Adrenal gland (tissue), 12 donors: ENCODE data around the gene RHOU. TPM values are rescaled to one million over a fixed set of nuclear protein-coding genes. Genes with fewer than 3 reads are reported as not detected.

Experiments
- DNase-seq, 7 donors: peaks; one replicate each; pipeline ENCODE4 v3.0.0-alpha.2; 2019 to 2020
- H3K27ac ChIP-seq, 5 donors: fragments of 200-600 bp; sonication (generic) in 4 of 5; 1 replicate in 3 of 5; 2 replicates in 2 of 5; pipeline versions ENCODE4 v1.5.1 to v1.8.0; 2016 to 2020; ENCODE audit warnings: mild to moderate bottlenecking in 1 of 5
- H3K27me3 ChIP-seq: fragments of 200-600 bp; 2 replicates; pipeline ENCODE4 v1.8.0; 2021
- H3K36me3 ChIP-seq, 2 donors: fragments of 200-600 bp; replicated peaks in 1 of 2; 1 replicate in 1 of 2; 2 replicates in 1 of 2; pipeline versions ENCODE4 v1.5.1 to v1.8.0; 2018 to 2022
- H3K4me1 ChIP-seq, 2 donors: fragments of 200-600 bp; replicated peaks in 1 of 2; 1 replicate in 1 of 2; 2 replicates in 1 of 2; pipeline versions ENCODE4 v1.5.1 to v1.8.0; 2018 to 2021
- H3K4me3 ChIP-seq, 4 donors: fragments of 200-600 bp; sonication (generic) in 3 of 4; one replicate each; pipeline ENCODE4 v1.5.1; 2016 to 2018
- H3K9me3 ChIP-seq, 3 donors: fragments of 200-600 bp; sonication (generic) in 1 of 3; replicated peaks in 1 of 3; 1 replicate in 2 of 3; 2 replicates in 1 of 3; pipeline versions ENCODE4 v1.5.1 to v1.8.0; 2016 to 2021
- POLR2A ChIP-seq, 2 donors: fragments of 450-650 bp; IDR thresholded peaks; one replicate each; pipeline ENCODE4 v1.6.1; 2017; ENCODE audit warnings: antibody characterized with exemption in 2 of 2, mild to moderate bottlenecking in 2 of 2, moderate library complexity in 1 of 2
- WGBS, 4 donors: extraction: QIAGEN DNeasy Blood & Tissue Kit in 2 of 4; methylation state at CpG; one replicate each; pipeline versions ENCODE4 v1.1.5 to v1.1.7; 2013 to 2017; 5-methylcytosine and 5-hydroxymethylcytosine counted together
- intact Hi-C, 2 donors: fragments of 100-400 bp; cut with DNase I; formaldehyde crosslinking; loops; one replicate each; pipeline versions ENCODE4 v1.14.1 to v1.15.0; 2022 to 2023
- polyA plus RNA-seq, 3 donors: library from polyadenylated mRNA; stranded (reverse); fragments of 200-250 nt in 2 of 3; fragments of 350-450 nt in 1 of 3; fragmentation: Illumina TruSeq in 1 of 3; extraction: RNeasy Lipid Tissue Mini Kit (QIAGEN cat#74804) in 1 of 3; gene quantifications; one replicate each; pipeline ENCODE4 v1.2.3, GENCODE V29; 2013 to 2014
- total RNA-seq, 9 donors: library from RNA; depleted of rRNA in 4 of 9; stranded (reverse); fragments of >200 nt in 4 of 9; fragments of 120-200 nt in 1 of 9; fragmentation: NEBNext Ultra II Directional in 1 of 9; extraction: Animal tissue kit (Norgen Biotek cat#: 25700) in 1 of 9; gene quantifications; one replicate each; pipeline versions ENCODE4 v1.1.0 to v1.2.4, GENCODE V29; 2013 to 2023
- TF ChIP-seq, protein P1 (sequence below), 6 experiments: fragments of 450-650 bp in 4 of 6; fragments of 200-600 bp in 2 of 6; sonication (generic) in 1 of 6; IDR thresholded peaks; 1 replicate in 5 of 6; 2 replicates in 1 of 6; pipeline versions ENCODE4 v1.5.1 to v1.8.0; 2016 to 2021; ENCODE audit warnings: antibody characterized with exemption in 6 of 6, mild to moderate bottlenecking in 2 of 6, moderate library complexity in 1 of 6
- donor health status: healthy with polysubstance abuse.
- donor health status: Bipolar disorder and iron deficiency.
- donor health status: DM: yes; HTN: yes; CAD: no.
- donor health status: DM: no; HTN: no; CAD: no.
- donor health status: DM: no; HTN: no; CAD: no.
- donor health status: DM: yes; HTN: yes; CAD: no.

Gene RHOU
- total and polyA plus RNA-seq, 12 donors = 6.1 to 35.1 (median 13.7) TPM

DNA sequence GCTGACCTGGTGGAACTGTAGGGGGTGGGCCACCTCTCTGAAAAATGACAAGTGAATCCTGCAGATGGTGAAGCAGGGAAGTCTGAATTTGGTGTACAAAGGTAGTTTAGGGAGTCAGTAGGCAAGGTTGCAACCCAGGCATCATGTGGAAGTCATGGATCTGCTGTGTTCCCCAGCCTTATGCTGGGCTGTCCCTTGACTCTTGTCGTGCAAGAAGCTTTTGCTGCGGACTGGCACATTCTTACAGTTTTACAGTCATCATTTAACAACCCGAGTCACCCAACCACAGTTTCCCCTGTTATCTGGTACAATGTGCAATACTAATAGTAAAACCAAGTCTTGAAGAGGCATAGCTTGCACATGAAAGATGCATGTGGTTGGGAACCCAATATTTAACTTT is 13.2 kb downstream of the RHOU start:
- DNase-seq = no peak
- H3K4me1 ChIP-seq = no peaks in the 10 kb centered on the region
- H3K4me3 ChIP-seq = no peak overlapping the region
- TF ChIP-seq, protein P1, sequence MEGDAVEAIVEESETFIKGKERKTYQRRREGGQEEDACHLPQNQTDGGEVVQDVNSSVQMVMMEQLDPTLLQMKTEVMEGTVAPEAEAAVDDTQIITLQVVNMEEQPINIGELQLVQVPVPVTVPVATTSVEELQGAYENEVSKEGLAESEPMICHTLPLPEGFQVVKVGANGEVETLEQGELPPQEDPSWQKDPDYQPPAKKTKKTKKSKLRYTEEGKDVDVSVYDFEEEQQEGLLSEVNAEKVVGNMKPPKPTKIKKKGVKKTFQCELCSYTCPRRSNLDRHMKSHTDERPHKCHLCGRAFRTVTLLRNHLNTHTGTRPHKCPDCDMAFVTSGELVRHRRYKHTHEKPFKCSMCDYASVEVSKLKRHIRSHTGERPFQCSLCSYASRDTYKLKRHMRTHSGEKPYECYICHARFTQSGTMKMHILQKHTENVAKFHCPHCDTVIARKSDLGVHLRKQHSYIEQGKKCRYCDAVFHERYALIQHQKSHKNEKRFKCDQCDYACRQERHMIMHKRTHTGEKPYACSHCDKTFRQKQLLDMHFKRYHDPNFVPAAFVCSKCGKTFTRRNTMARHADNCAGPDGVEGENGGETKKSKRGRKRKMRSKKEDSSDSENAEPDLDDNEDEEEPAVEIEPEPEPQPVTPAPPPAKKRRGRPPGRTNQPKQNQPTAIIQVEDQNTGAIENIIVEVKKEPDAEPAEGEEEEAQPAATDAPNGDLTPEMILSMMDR (IDR thresholded peaks at IDR 0.05) = no peak
- no peak for TF ChIP-seq POLR2A (IDR thresholded peaks at IDR 0.05)
- intact Hi-C loops = no loop called here
- H3K27me3 ChIP-seq = no peaks in the 10 kb centered on the region
- no peaks in the 10 kb centered on the region for H3K9me3 ChIP-seq
- H3K36me3 ChIP-seq = peaks cover 0 to 7% of the 10 kb centered on the region in 2 donors
- WGBS, 4 donors = 53 to 77% (median 67%) methylated on average over 3 of the region's 3 CpGs
- no peak overlapping the region for H3K27ac ChIP-seq

DNA sequence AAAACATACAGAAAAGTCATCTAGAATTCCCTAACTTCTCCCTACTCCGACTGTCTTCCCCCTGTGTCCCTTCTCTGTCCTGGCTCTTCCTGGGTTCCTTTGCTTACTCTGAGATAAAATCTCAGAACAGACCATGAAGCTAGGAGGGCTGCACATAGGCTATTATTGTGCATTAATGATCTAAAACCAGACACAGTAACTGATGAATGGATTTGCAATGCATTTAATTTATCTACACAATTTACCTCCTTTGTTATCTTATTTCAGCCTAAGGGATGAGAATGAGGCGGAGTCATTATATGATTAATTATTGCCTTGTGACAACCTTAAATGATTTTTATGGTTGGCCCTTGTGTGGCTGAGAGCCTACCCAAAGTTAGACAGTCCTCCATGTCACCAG is 14.5 kb downstream of the RHOU start:
- 86 to 95% (median 94%) methylated on average over 2 of the region's 2 CpGs for WGBS, 4 donors
- no peak overlapping the region for H3K4me3 ChIP-seq
- no peak for DNase-seq

DNA sequence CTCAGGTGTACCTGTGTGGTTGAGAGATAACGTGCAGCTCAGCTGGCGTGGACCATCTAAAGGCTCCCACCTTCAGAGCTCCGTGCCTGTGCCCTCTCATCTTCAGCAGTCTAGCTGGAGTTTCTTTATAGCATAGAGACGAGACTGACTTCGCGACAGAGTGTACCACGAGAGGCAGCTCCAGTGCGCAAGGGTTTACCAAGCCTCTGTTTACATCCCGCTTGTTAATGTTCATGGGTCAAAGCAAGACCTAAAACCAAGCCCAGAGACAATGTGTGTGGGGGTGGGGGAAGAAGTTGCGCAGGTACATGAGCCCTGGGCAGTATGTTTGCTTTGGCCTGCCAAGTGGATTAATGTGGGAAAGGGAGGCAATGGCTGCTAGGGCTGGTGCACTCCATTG is 15.6 kb downstream of the RHOU start:
- H3K36me3 ChIP-seq = no peaks in the 10 kb centered on the region
- intact Hi-C loops = no loop called here
- H3K4me1 ChIP-seq = no peaks in the 10 kb centered on the region
- no peak overlapping the region for H3K27ac ChIP-seq
- no peak overlapping the region for H3K4me3 ChIP-seq
- H3K27me3 ChIP-seq = no peaks in the 10 kb centered on the region
- no peak for DNase-seq
- TF ChIP-seq, protein P1 (IDR thresholded peaks at IDR 0.05) = no peak
- no peak for TF ChIP-seq POLR2A (IDR thresholded peaks at IDR 0.05)
- no peaks in the 10 kb centered on the region for H3K9me3 ChIP-seq
- WGBS, 4 donors = 82 to 98% (median 91%) methylated on average over 5 to 10 of the region's 10 CpGs

More for the DNA sequence above, 14.5 kb downstream of the RHOU start:
- H3K36me3 ChIP-seq = no peaks in the 10 kb centered on the region
- H3K9me3 ChIP-seq = no peaks in the 10 kb centered on the region
- no peak overlapping the region for H3K27ac ChIP-seq
- no peaks in the 10 kb centered on the region for H3K4me1 ChIP-seq
- TF ChIP-seq, protein P1 (IDR thresholded peaks at IDR 0.05) = no peak
- TF ChIP-seq POLR2A (IDR thresholded peaks at IDR 0.05) = no peak
- H3K27me3 ChIP-seq = no peaks in the 10 kb centered on the region
- intact Hi-C loops = no loop called here

DNA sequence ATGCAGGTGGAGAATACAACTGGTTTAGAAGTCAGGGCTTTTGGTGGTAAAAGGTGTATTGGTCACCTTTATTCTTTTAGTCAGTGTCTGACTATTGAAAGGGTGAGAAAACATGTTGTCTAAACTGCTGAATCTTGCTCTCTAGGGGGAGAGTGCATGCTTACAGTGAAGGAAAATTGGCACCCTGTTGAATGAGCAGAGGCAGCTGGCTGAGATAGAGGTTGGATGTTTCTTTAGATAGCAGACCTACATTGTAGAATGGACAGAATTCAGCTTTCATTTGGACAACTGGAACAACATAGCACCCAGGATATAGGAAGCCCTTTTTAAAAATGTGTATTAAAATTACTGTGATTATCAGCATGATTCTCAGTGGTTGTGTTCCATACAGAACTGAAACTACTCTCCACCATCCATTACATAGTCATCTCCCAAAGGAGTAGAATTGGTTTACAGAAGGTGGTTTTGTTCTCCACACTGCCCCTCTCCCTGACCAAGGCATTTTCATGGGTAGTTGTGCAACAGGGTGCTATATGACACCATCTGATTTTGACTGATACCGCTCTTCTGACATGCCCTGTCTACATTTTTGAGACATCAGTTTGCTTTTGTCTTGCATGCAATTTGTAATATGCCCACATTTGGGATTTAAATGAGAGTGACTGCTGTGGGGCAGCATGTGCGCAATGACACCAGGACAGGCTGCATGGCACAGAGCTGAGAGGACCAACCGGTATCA is 16.2 kb downstream of the RHOU start:
- no peak for TF ChIP-seq POLR2A (IDR thresholded peaks at IDR 0.05)
- TF ChIP-seq, protein P1 (IDR thresholded peaks at IDR 0.05) = no peak
- Histone ChIP-seq H3K27me3 (no peaks in the 10 kb centered on the region), H3K4me1 (no peaks in the 10 kb centered on the region), H3K9me3 (no peaks in the 10 kb centered on the region), H3K27ac (no peak overlapping the region), H3K4me3 (no peak overlapping the region), H3K36me3 (no peaks in the 10 kb centered on the region)
- WGBS, 4 donors = 73 to 98% (median 92%) methylated on average over 3 of the region's 3 CpGs
- no peak for DNase-seq
- intact Hi-C loops = no loop called here
